ENCODE data around the gene KRT76.

DNA sequence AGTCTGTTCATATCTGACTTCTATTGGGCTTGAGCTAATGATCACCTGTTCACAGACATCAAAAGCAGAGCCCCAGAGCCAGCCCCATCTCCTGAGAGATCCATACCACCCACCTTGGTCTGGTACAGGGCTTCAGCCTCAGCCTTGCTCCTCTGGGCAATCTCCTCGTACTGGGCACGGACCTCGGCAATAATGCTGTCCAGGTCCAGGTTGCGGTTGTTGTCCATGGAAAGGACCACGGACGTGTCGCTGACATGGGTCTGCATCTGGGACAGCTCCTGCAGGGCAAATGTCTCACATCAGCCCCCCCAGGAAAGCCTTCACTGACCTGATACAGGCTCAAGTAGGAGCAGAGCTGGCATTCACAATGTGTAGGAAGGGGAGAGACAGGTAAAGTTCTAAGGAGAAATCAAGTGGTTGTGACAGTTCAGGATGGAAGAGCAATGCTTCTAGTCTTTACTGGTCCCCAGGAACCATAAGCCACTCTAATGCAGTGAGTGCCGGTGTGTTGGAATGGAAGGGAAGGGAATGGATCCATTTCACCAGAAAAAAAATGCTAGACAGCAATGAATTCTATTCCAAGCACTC lies 31.5 kb upstream of the KRT76 start:
- no peak for TF ChIP-seq SP1 (IDR thresholded peaks at IDR 0.05; ENCODE audit: low read depth)
- no peak for TF ChIP-seq FOSL1 (IDR thresholded peaks at IDR 0.05; ENCODE audit: low read depth)
- TF ChIP-seq CEBPB (IDR thresholded peaks at IDR 0.05; ENCODE audit: low read depth) = no peak
- TF ChIP-seq POLR2AphosphoS5 (IDR thresholded peaks at IDR 0.05; ENCODE audit: low read depth, low read length) = no peak
- TF ChIP-seq SIN3A (IDR thresholded peaks at IDR 0.05; ENCODE audit: low read depth) = no peak
